ENCODE measurements around the gene MCM10. TPM values are rescaled to one million over a fixed set of nuclear protein-coding genes. Genes with fewer than 3 reads are reported as not detected.

The MCM10 gene
- total and polyA plus RNA-seq, 10 of the 15 experiments (the other 5 are each of a cell fraction or from before 2014, with no cell fraction given) = 5.8 to 35.1 (median 23.7) TPM

DNA sequence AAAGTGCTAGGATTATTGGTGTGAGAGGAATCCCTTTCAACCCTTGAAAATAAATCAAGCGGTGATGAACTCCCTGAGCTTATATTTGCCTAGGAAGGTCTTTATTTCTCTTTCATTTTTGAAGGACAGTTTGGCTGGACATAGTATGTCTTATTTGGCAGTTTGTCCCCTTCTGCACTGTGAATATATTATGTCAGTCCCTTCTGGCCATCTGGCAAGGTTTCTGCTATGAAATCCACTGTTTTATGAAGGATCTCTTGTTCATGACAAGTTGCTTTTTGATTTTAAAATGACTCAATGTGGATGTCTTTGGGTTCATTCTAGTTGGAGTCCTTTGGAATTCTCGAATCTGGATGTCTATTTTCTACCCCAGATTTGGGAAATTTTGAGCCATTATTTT, 21.7 kb upstream of the MCM10 start:
- DNase-seq (ENCODE audit: low read depth, low spot score) = no peak
- no peak overlapping the region for H3K4me2 ChIP-seq (ENCODE audit: control insufficient read depth, insufficient read depth)
- H3K27ac ChIP-seq (ENCODE audit: control insufficient read depth, insufficient read depth) = no peak overlapping the region
- 50% methylated on average over 2 of the region's 2 CpGs for WGBS (ENCODE audit: insufficient coverage, insufficient replicate concordance, low lambda C conversion rate, missing lambda C conversion rate)
- H3K36me3 ChIP-seq (ENCODE audit: control insufficient read depth in 2 of 2, insufficient read depth in 2 of 2, low read length in 1 of 2) = peaks cover 0 to 11% of the 10 kb centered on the region in 2 experiments; a peak in 3 of 4 replicates
- SMC1A ChIA-PET (ENCODE audit: uncharacterized antibody, unreplicated experiment) = no interaction called here
- in situ Hi-C loops (cut with MboI) = no loop called here
- no peak for ATAC-seq
- RAD21 ChIA-PET (ENCODE audit: unreplicated experiment) = no interaction called here
- TF ChIP-seq WRNIP1 (IDR thresholded peaks at IDR 0.05; ENCODE audit: borderline replicate concordance, low read depth, low read length) (no peak), ZNF384 (IDR thresholded peaks at IDR 0.05; ENCODE audit: borderline replicate concordance, low read depth, low read length) (no peak), TAF1 (IDR thresholded peaks at IDR 0.05; ENCODE audit: borderline replicate concordance, low read depth, low read length) (no peak), IRF3 (IDR thresholded peaks at IDR 0.05) (no peak), EED (IDR thresholded peaks at IDR 0.05; ENCODE audit: low read depth) (no peak), RBBP5 (conservative IDR thresholded peaks at IDR 0.05) (no peak), SMARCA5 (IDR thresholded peaks at IDR 0.05) (no peak), CEBPB (IDR thresholded peaks at IDR 0.05; ENCODE audit: borderline replicate concordance in 1 of 2, low read depth in 2 of 2, low read length in 2 of 2) (no peak), NR2F1 (conservative IDR thresholded peaks at IDR 0.05) (no peak), POLR2AphosphoS5 (IDR thresholded peaks at IDR 0.05; ENCODE audit: low read length) (no peak), ZSCAN29 (IDR thresholded peaks at IDR 0.05) (no peak), ZNF217 (IDR thresholded peaks at IDR 0.05) (no peak), PML (IDR thresholded peaks at IDR 0.05; ENCODE audit: low read length) (no peak), PBX3 (IDR thresholded peaks at IDR 0.05; ENCODE audit: insufficient replicate concordance, low read depth, low read length) (no peak)
- intact Hi-C loops (cut with micrococcal nuclease; ENCODE audit: unreplicated experiment) = no loop called here
- BruUV-seq (replicated peaks) = no TSS peak
- POLR2A ChIA-PET = interaction anchor here (0.6 kb wide), 1 partner anchor 498 kb away, joined by 4 read pairs; no protein-coding TSS in a partner anchor
- no peak overlapping the region for H2AFZ ChIP-seq (ENCODE audit: control insufficient read depth, low read depth, low read length)
- H3K9me3 ChIP-seq (replicated peaks; ENCODE audit: control insufficient read depth, insufficient read depth, low read length) = no peaks in the 10 kb centered on the region
- CTCF ChIA-PET = no interaction called here
- H3K4me1 ChIP-seq (ENCODE audit: control insufficient read depth, insufficient read depth, low read length) = no peaks in the 10 kb centered on the region
- H3K79me2 ChIP-seq (ENCODE audit: control insufficient read depth, insufficient read depth, low read length) = no peaks in the 10 kb centered on the region
- no peaks in the 10 kb centered on the region for H4K20me1 ChIP-seq (ENCODE audit: control insufficient read depth, insufficient read depth)
- H3K9ac ChIP-seq (ENCODE audit: control insufficient read depth, insufficient read depth, low read length) = no peak overlapping the region
- H3K27me3 ChIP-seq (replicated peaks in 1 of 2; ENCODE audit: control insufficient read depth in 2 of 2, insufficient read depth in 2 of 2, low read length in 1 of 2) = no peaks in the 10 kb centered on the region
- FAIRE-seq = no peak
- no peak overlapping the region for H3K4me3 ChIP-seq

All from GM12878 (cell line).